ENCODE data around the gene ATP6V1F.
A peak's percentile ranks its signal among the peaks of the same experiment; 100 is the strongest.

The ATP6V1F gene

GRCh38 chr7:128826512-128826911 lies 36.1 kb upstream of the ATP6V1F start:
- DNase-seq = no peak

DNA sequence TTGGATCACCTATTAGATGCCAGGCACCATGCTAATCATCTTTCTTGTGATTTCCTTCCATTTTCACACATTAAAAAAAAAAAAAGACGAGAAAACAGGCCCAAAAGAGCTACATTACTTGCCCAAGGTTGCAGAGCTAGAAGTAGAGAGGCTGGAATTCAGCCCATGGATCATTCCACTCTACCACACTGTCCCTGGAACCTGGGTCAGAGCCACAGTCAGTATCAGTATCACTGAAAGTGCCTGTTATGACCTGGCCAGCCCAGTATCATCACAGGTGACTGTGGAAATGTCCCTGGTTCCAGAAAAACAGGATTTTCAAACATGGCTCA lies 35.8 kb upstream of the ATP6V1F start:
- Histone ChIP-seq H3K4me3 (ENCODE audit: low read depth, low read length) (no peak overlapping the region), H3K27me3 (replicated peaks) (no peaks in the 10 kb centered on the region), H3K27ac (peak overlapping the region; percentile 77), H3K36me3 (replicated peaks) (no peaks in the 10 kb centered on the region)
- TF ChIP-seq, protein P1, sequence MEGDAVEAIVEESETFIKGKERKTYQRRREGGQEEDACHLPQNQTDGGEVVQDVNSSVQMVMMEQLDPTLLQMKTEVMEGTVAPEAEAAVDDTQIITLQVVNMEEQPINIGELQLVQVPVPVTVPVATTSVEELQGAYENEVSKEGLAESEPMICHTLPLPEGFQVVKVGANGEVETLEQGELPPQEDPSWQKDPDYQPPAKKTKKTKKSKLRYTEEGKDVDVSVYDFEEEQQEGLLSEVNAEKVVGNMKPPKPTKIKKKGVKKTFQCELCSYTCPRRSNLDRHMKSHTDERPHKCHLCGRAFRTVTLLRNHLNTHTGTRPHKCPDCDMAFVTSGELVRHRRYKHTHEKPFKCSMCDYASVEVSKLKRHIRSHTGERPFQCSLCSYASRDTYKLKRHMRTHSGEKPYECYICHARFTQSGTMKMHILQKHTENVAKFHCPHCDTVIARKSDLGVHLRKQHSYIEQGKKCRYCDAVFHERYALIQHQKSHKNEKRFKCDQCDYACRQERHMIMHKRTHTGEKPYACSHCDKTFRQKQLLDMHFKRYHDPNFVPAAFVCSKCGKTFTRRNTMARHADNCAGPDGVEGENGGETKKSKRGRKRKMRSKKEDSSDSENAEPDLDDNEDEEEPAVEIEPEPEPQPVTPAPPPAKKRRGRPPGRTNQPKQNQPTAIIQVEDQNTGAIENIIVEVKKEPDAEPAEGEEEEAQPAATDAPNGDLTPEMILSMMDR (IDR thresholded peaks at IDR 0.05; ENCODE audit: low read depth, low read length, missing control alignments) = no peak
- in situ Hi-C loops (cut with HindIII; ENCODE audit: low pct_ligation_motif_present, low sequenced_read_pairs) = no loop called here
- DNase-seq = no peak

More at GRCh38 chr7:128826512-128826911, 36.1 kb upstream of the ATP6V1F start:
- Histone ChIP-seq H3K4me3 (ENCODE audit: low read depth, low read length) (no peak overlapping the region), H3K36me3 (replicated peaks) (no peaks in the 10 kb centered on the region), H3K27me3 (replicated peaks) (no peaks in the 10 kb centered on the region), H3K27ac (no peak overlapping the region)
- in situ Hi-C loops (cut with HindIII; ENCODE audit: low pct_ligation_motif_present, low sequenced_read_pairs) = no loop called here
- TF ChIP-seq, protein P1 (IDR thresholded peaks at IDR 0.05; ENCODE audit: low read depth, low read length, missing control alignments) = no peak

GRCh38 chr7:128827248-128827958 lies 35.3 kb upstream of the ATP6V1F start:
- Histone ChIP-seq H3K4me3 (ENCODE audit: low read depth, low read length) (no peak overlapping the region), H3K27me3 (replicated peaks) (no peaks in the 10 kb centered on the region), H3K27ac (peak overlapping the region; percentile 77), H3K36me3 (replicated peaks) (no peaks in the 10 kb centered on the region)
- DNase-seq = peak; percentile 75
- TF ChIP-seq, protein P1 (IDR thresholded peaks at IDR 0.05; ENCODE audit: low read depth, low read length, missing control alignments) = no peak
- in situ Hi-C loops (cut with HindIII; ENCODE audit: low pct_ligation_motif_present, low sequenced_read_pairs) = no loop called here

- in situ Hi-C loops (cut with HindIII; ENCODE audit: low pct_ligation_motif_present, low sequenced_read_pairs) = no loop called here
- DNase-seq = peak; percentile 81
- Histone ChIP-seq H3K27me3 (replicated peaks) (no peaks in the 10 kb centered on the region), H3K36me3 (replicated peaks) (no peaks in the 10 kb centered on the region), H3K27ac (peak overlapping the region; percentile 77), H3K4me3 (ENCODE audit: low read depth, low read length) (no peak overlapping the region)
- TF ChIP-seq, protein P1 (IDR thresholded peaks at IDR 0.05; ENCODE audit: low read depth, low read length, missing control alignments) = no peak
Observed at GRCh38 chr7:128827971-128828711, 34.5 kb upstream of the ATP6V1F start.

DNA sequence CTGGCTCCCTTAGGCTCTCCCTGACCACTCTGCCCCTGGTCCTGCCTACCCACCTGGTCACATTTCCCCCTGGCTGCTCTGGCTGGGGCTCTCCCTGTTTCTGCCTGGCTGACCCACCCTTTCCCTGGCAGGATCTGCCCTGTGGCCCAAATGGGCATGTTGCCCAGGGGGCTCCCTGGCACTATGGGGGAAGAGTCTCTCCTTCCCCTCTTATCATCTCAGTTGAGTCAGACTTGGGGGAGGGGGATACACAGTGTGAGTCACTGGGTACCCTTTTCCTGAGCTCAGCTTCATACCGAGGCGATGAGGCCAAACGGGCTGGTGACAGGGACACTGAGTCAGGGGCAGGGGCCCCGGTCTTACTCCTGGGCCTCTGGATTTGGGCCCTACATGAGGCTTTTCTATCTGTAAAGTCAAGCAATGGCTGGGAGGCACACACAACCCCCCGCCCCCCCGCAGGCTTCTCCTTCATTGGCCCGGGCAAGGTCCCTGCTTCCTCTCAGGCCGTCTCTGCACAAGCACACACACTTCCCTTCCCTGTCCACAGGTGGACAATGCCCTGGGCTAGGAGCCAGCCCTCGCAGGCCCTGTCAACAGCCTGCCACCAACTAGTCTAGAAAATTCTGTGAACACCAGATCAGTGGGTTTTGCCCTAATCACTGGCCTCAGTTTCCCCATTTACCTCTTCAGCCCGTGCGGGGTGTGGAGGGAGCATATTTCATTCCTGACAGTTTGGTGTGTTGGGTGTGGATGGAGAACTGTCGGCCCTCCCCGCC lies 33.1 kb upstream of the ATP6V1F start:
- DNase-seq = peak; percentile 71
- H3K4me3 ChIP-seq (ENCODE audit: low read depth, low read length) = peak overlapping the region; percentile 40
- in situ Hi-C loops (cut with HindIII; ENCODE audit: low pct_ligation_motif_present, low sequenced_read_pairs) = no loop called here
- H3K27ac ChIP-seq = peak overlapping the region; percentile 46
- TF ChIP-seq, protein P1 (IDR thresholded peaks at IDR 0.05; ENCODE audit: low read depth, low read length, missing control alignments) = no peak
- H3K27me3 ChIP-seq (replicated peaks) = no peaks in the 10 kb centered on the region
- no peaks in the 10 kb centered on the region for H3K36me3 ChIP-seq (replicated peaks)

Measured in brain microvascular endothelial cell (primary cell).